GM12873 (cell line): ENCODE measurements around the gene AKR1E2.

ENCODE experiments used
- CTCF ChIP-seq: IDR thresholded peaks from 2 replicates; pipeline ENCODE4 v1.5.1; 2012; ENCODE audit warnings: low read depth, mild to moderate bottlenecking, moderate library complexity, low read length, control low read depth; ENCODE audit not compliant: insufficient read depth; ENCODE audit errors: missing control alignments

AKR1E2 gene

GRCh38 chr10:4826792-4827324 lies 851 bp downstream of the AKR1E2 start:
- TF ChIP-seq CTCF: no peak

GRCh38 chr10:4828005-4828404 lies 2.0 kb downstream of the AKR1E2 start:
- TF ChIP-seq CTCF: no peak

- no peak for TF ChIP-seq CTCF
These were observed 4.5 kb downstream of the AKR1E2 start for GRCh38 chr10:4830551-4830950.

GRCh38 chr10:4831091-4831490 lies 5.1 kb downstream of the AKR1E2 start:
- no peak for TF ChIP-seq CTCF

GRCh38 chr10:4833286-4833685 lies 7.3 kb downstream of the AKR1E2 start:
- no peak for TF ChIP-seq CTCF

- no peak for TF ChIP-seq CTCF
These were observed 8.9 kb downstream of the AKR1E2 start for GRCh38 chr10:4834898-4835405.

GRCh38 chr10:4835494-4835918 lies 9.5 kb downstream of the AKR1E2 start:
- no peak for TF ChIP-seq CTCF

- TF ChIP-seq CTCF: no peak
These were observed 10.5 kb downstream of the AKR1E2 start for GRCh38 chr10:4836416-4836969.
